HepG2 (cell line): ENCODE results near the gene APOM. TPM values are rescaled to one million over a fixed set of nuclear protein-coding genes. Genes with fewer than 3 reads are reported as not detected.
A peak's percentile ranks its signal among the peaks of the same experiment; 100 is the strongest.

Experiments used
- ARID4A ChIP-seq: sonication (generic); formaldehyde crosslinking; IDR thresholded peaks from 2 replicates; pipeline ENCODE4 v1.5.0; 2020; ENCODE audit warnings: mild to moderate bottlenecking, missing genetic modification reagents, borderline replicate concordance
- BATF2 ChIP-seq: sonication (generic); formaldehyde crosslinking; IDR thresholded peaks from 2 replicates; pipeline ENCODE4 v1.8.0; 2022; ENCODE audit warnings: mild to moderate bottlenecking, missing genetic modification reagents, moderate library complexity
- CEBPG ChIP-seq: IDR thresholded peaks from 2 replicates; pipeline ENCODE4 v1.6.1; 2016
- HIVEP1 ChIP-seq: sonication (generic); formaldehyde crosslinking; IDR thresholded peaks from 2 replicates; pipeline ENCODE4 v1.4.0; 2020; ENCODE audit warnings: mild to moderate bottlenecking, missing genetic modification reagents
- HOXA3 ChIP-seq: sonication (generic); formaldehyde crosslinking; IDR thresholded peaks from 2 replicates; pipeline ENCODE4 v1.5.0; 2020; ENCODE audit warnings: missing genetic modification reagents
- NBN ChIP-seq: fragments of 450-650 bp; conservative IDR thresholded peaks from 2 replicates; pipeline ENCODE4 v1.6.1; 2017
- NFATC3 ChIP-seq: sonication (generic); formaldehyde crosslinking; IDR thresholded peaks from 2 replicates; pipeline ENCODE4 v1.5.1; 2020; ENCODE audit warnings: mild to moderate bottlenecking, missing genetic modification reagents
- NRL ChIP-seq: sonication (generic); formaldehyde crosslinking; IDR thresholded peaks from 2 replicates; pipeline ENCODE4 v1.5.0; 2020; ENCODE audit warnings: missing genetic modification reagents, mild to moderate bottlenecking, moderate library complexity, borderline replicate concordance
- ONECUT2 ChIP-seq: sonication (generic); formaldehyde crosslinking; IDR thresholded peaks from 2 replicates; pipeline ENCODE4 v1.4.0; 2020; ENCODE audit warnings: missing genetic modification reagents
- SAP130 ChIP-seq: IDR thresholded peaks from 2 replicates; pipeline ENCODE4 v1.6.1; 2016; ENCODE audit warnings: low read depth
- SRSF1 ChIP-seq: fragments of 200-400 bp; formaldehyde crosslinking; optimal IDR thresholded peaks from 2 replicates; pipeline ENCODE3; 2017; ENCODE audit warnings: mild to moderate bottlenecking, low read depth, low read length, moderate library complexity
- TCF7 ChIP-seq: sonication (generic); IDR thresholded peaks from 2 replicates; pipeline ENCODE4 v1.6.1; 2016; ENCODE audit warnings: antibody characterized with exemption, low read depth
- TSC22D2 ChIP-seq: sonication (generic); formaldehyde crosslinking; IDR thresholded peaks from 2 replicates; pipeline ENCODE4 v1.5.1; 2020; ENCODE audit warnings: missing genetic modification reagents, mild to moderate bottlenecking, borderline replicate concordance
- XBP1 ChIP-seq: sonication (generic); formaldehyde crosslinking; IDR thresholded peaks from 2 replicates; pipeline ENCODE4 v1.5.0; 2020; ENCODE audit warnings: missing genetic modification reagents
- ZBTB38 ChIP-seq: sonication (generic); formaldehyde crosslinking; IDR thresholded peaks from 2 replicates; pipeline ENCODE4 v1.5.1; 2020; ENCODE audit warnings: mild to moderate bottlenecking, missing genetic modification reagents
- ZFP1 ChIP-seq: IDR thresholded peaks from 2 replicates; pipeline ENCODE4 v1.6.1; 2016
- ZFP36 ChIP-seq: fragments of 150-350 bp; IDR thresholded peaks from 2 replicates; pipeline ENCODE4 v1.6.1; 2018; ENCODE audit warnings: borderline replicate concordance, low read length, low read depth; ENCODE audit not compliant: partially characterized antibody
- ZNF350 ChIP-seq: sonication (generic); formaldehyde crosslinking; IDR thresholded peaks from 2 replicates; pipeline ENCODE4 v1.4.0; 2020; ENCODE audit warnings: mild to moderate bottlenecking, low read depth, missing genetic modification reagents, borderline replicate concordance
- ZNF784 ChIP-seq: sonication (generic); formaldehyde crosslinking; IDR thresholded peaks from 2 replicates; pipeline ENCODE4 v1.5.1; 2020; ENCODE audit warnings: missing genetic modification reagents, mild to moderate bottlenecking, borderline replicate concordance
- ZNF83 ChIP-seq: sonication (generic); formaldehyde crosslinking; IDR thresholded peaks from 2 replicates; pipeline ENCODE4 v1.4.0; 2020; ENCODE audit warnings: missing genetic modification reagents, mild to moderate bottlenecking, borderline replicate concordance
- ZNF839 ChIP-seq: sonication (generic); formaldehyde crosslinking; IDR thresholded peaks from 2 replicates; pipeline ENCODE4 v1.4.0; 2020; ENCODE audit warnings: missing genetic modification reagents, mild to moderate bottlenecking, borderline replicate concordance
- polyA plus RNA-seq, 8 experiments: library from polyadenylated mRNA; depleted of rRNA in 3 of 8; stranded (reverse) in 7 of 8; unstranded in 1 of 8; fragments of >200 nt; fragmentation: Illumina TruSeq in 4 of 8; extraction: Trizol in 4 of 8; gene quantifications; 2 replicates each; pipeline versions ENCODE4 v1.2.1 to v1.2.3, GENCODE V29; 2011 to 2016; ENCODE audit warnings: low read depth in 4 of 8, missing spikeins in 1 of 8, mixed read lengths in 1 of 8; ENCODE audit not compliant: insufficient read depth in 1 of 8
- total RNA-seq, 5 experiments: library from RNA; depleted of rRNA; stranded (reverse); fragments of >200 nt; fragmentation: Illumina TruSeq; extraction: Trizol; gene quantifications; 2 replicates each; pipeline ENCODE4 v1.2.3, GENCODE V29; 2016; ENCODE audit warnings: low read depth in 1 of 5
- TF ChIP-seq, protein P1 (sequence below): sonication (generic); formaldehyde crosslinking; IDR thresholded peaks from 2 replicates; pipeline ENCODE4 v1.4.0; 2020; ENCODE audit warnings: missing genetic modification reagents

APOM gene
- total and polyA plus RNA-seq, 2 of the 13 experiments (the other 11 are each of a cell fraction or from before 2014, with no cell fraction given): 98.2 to 1,140 TPM

DNA sequence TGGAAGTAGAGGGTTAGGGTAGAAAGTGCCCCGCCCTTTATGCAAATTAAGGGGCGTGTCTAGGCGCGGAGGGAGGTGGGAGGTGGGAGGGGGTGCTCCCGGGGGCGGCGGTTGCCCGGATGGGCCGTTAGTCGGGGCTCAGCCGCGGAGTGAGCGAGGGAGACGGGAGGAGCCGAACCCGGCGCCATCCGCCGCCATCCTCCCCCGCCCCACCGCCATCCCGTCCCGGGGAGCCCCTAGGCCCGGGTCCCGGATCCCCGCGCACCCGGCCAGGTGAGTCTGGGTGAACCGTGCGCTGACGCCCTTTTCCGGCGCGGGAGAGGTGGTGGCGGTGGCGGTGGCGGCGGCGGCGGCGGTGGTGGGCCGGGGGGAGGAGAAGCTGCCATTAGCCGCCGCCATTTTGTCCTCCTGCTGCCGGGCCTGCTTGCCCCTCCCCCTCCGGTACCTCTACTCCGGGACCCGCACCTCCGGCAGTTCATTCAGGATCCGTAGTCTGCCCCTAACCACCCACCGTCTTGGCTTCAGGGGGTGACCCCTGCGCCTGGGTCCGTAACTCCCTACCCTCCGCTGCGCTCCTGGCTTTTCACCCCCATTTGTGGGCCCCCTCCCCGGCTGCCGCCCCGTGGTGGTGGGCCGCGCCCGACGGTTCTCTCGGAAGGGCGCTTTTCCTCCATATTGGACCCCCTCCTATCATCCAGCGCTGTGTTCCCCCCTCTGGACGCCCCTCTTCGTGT lies 34.9 kb upstream of the APOM start, which contains the start of gene PRRC2A (continued):
- peak; percentile 82; the same call in 1 of the 2 replicates for TF ChIP-seq ARID4A (CRISPR knock-in tag)
- TF ChIP-seq SAP130 (CRISPR knock-in tag): peak; percentile 71
- no peak for TF ChIP-seq TCF7
- no peak for TF ChIP-seq CEBPG (CRISPR knock-in tag)
- TF ChIP-seq HIVEP1: peak; percentile 75; the same call in 1 of the 2 replicates
- 0 out of 2 replicates have a peak, but pooled peaks have one; percentile 68 for TF ChIP-seq BATF2 (CRISPR knock-in tag)
- peak; percentile 71; the same call in 1 of the 2 replicates for TF ChIP-seq NRL
- no peak for TF ChIP-seq ZNF784 (CRISPR knock-in tag)
- TF ChIP-seq ZNF83 (CRISPR knock-in tag): no peak
- no peak for TF ChIP-seq NBN
- TF ChIP-seq HOXA3 (CRISPR knock-in tag): peak; percentile 96
- TF ChIP-seq ZBTB38: 0 out of 2 replicates have a peak, but pooled peaks have one; percentile 64
- TF ChIP-seq ONECUT2: no peak
- TF ChIP-seq ZFP36: no peak
- TF ChIP-seq XBP1 (CRISPR knock-in tag): 0 out of 2 replicates have a peak, but pooled peaks have one; percentile 29
- TF ChIP-seq NFATC3 (CRISPR knock-in tag): no peak
- peak; percentile 85; the same call in 1 of the 2 replicates for TF ChIP-seq ZNF839 (CRISPR knock-in tag)
- TF ChIP-seq ZNF350: 0 out of 2 replicates have a peak, but pooled peaks have one; percentile 32
- TF ChIP-seq ZFP1: no peak
- TF ChIP-seq SRSF1: peak; percentile 61
- TF ChIP-seq, protein P1, sequence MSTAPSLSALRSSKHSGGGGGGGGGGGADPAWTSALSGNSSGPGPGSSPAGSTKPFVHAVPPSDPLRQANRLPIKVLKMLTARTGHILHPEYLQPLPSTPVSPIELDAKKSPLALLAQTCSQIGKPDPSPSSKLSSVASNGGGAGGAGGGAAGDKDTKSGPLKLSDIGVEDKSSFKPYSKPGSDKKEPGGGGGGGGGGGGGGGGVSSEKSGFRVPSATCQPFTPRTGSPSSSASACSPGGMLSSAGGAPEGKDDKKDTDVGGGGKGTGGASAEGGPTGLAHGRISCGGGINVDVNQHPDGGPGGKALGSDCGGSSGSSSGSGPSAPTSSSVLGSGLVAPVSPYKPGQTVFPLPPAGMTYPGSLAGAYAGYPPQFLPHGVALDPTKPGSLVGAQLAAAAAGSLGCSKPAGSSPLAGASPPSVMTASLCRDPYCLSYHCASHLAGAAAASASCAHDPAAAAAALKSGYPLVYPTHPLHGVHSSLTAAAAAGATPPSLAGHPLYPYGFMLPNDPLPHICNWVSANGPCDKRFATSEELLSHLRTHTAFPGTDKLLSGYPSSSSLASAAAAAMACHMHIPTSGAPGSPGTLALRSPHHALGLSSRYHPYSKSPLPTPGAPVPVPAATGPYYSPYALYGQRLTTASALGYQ (CRISPR knock-in tag): no peak
- TF ChIP-seq TSC22D2 (CRISPR knock-in tag): no peak; the same call in 1 of the 2 replicates
